Endothelial cell (in vitro differentiated cells): ENCODE measurements around the gene RPS25. TPM values are rescaled to one million over a fixed set of nuclear protein-coding genes. Genes with fewer than 3 reads are reported as not detected.

Source experiments
- DNase-seq: peaks from one replicate; pipeline ENCODE4 v3.0.0; 2021; ENCODE audit warnings: low spot score
- H3K27ac Mint-ChIP-seq: one replicate; pipeline ENCODE4 v1.8.0; 2021; ENCODE audit warnings: mixed read lengths, inconsistent platforms; ENCODE audit not compliant: unreplicated experiment
- H3K27me3 Mint-ChIP-seq: one replicate; pipeline ENCODE4 v1.8.0; 2021; ENCODE audit warnings: mild to moderate bottlenecking, moderate library complexity, mixed read lengths, inconsistent platforms; ENCODE audit not compliant: unreplicated experiment
- H3K36me3 Mint-ChIP-seq: one replicate; pipeline ENCODE4 v1.8.0; 2021; ENCODE audit warnings: mild to moderate bottlenecking, low read depth, mixed read lengths, inconsistent platforms; ENCODE audit not compliant: unreplicated experiment
- H3K4me1 Mint-ChIP-seq: one replicate; pipeline ENCODE4 v1.8.0; 2021; ENCODE audit warnings: mild to moderate bottlenecking, mixed read lengths, inconsistent platforms; ENCODE audit not compliant: unreplicated experiment
- H3K4me3 Mint-ChIP-seq: one replicate; pipeline ENCODE4 v1.8.0; 2021; ENCODE audit warnings: mild to moderate bottlenecking, mixed read lengths, inconsistent platforms; ENCODE audit not compliant: unreplicated experiment
- H3K9me3 Mint-ChIP-seq: one replicate; pipeline ENCODE4 v1.8.0; 2021; ENCODE audit warnings: mixed read lengths, inconsistent platforms; ENCODE audit not compliant: unreplicated experiment
- CTCF ChIP-seq: fragments of 200-600 bp; sonication (generic); IDR thresholded peaks from one replicate; pipeline ENCODE4 v1.5.0; 2021; ENCODE audit warnings: antibody characterized with exemption; ENCODE audit not compliant: unreplicated experiment
- total RNA-seq: library from RNA; stranded (reverse); fragmentation: NEBNext Ultra II Directional; extraction: Animal tissue kit (Norgen Biotek cat#: 25700); gene quantifications from one replicate; pipeline ENCODE4 v1.2.1, GENCODE V29; 2021; ENCODE audit not compliant: unreplicated experiment

The RPS25 gene
- total RNA-seq, 1 donor from 2014 or later, result 1,293 TPM

- no peak for TF ChIP-seq CTCF
- peaks cover 23% of the 10 kb centered on the region for H3K36me3 Mint-ChIP-seq
- H3K4me1 Mint-ChIP-seq, result peaks cover 35% of the 10 kb centered on the region
- no peak for DNase-seq
- H3K27me3 Mint-ChIP-seq, result peaks cover 3% of the 10 kb centered on the region
- no peak overlapping the region for H3K27ac Mint-ChIP-seq
- H3K9me3 Mint-ChIP-seq, result no peaks in the 10 kb centered on the region
- no peak overlapping the region for H3K4me3 Mint-ChIP-seq
These were observed 8.8 kb upstream of the RPS25 start for GRCh38 chr11:119026970-119027369.

DNA sequence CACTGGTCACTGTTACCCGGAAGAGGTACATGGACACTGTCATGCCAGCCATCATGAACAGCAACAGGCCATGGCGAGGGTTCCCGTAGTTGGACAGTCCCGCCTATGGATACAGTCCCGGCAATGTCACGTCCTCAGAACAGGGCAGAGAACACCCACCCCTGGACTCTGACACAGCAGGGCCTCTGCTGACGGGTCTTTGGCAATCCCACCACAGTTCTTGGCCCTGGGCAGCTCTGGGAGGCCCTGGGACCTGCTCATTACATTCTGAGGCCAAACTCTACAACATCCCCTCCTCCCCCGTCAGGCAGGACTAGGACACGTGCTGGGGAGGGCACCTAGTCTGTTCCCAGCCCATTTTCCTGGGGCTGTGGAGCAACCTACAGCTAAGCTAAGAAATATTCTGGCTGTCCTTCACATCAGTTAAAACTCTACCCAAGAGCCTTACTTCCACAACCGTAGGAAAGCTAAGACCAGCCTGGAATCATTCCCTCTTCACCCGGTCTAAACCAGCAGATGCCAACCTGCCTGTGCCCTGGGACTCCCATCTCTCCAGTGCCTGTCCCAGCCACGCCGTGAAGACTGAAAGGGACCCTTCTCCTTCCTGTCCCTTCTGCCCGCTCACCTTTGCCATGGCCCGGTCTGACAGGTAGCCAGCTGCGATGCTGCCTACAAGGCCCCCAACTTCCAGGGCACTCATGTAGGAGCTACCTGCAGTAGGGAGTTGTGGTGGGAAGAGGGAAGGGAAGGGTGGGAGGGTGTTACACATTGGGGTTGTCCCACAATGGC, 8.0 kb upstream of the RPS25 start:
- H3K4me1 Mint-ChIP-seq, result peaks cover 35% of the 10 kb centered on the region
- DNase-seq, result no peak
- no peaks in the 10 kb centered on the region for H3K9me3 Mint-ChIP-seq
- peaks cover 23% of the 10 kb centered on the region for H3K36me3 Mint-ChIP-seq
- H3K27me3 Mint-ChIP-seq, result peaks cover 2% of the 10 kb centered on the region
- no peak overlapping the region for H3K4me3 Mint-ChIP-seq
- no peak overlapping the region for H3K27ac Mint-ChIP-seq
- TF ChIP-seq CTCF, result no peak

- no peak for TF ChIP-seq CTCF
- Mint-ChIP-seq H3K4me1 (peaks cover 35% of the 10 kb centered on the region), H3K9me3 (no peaks in the 10 kb centered on the region), H3K27ac (no peak overlapping the region), H3K27me3 (peaks cover 1% of the 10 kb centered on the region), H3K36me3 (peaks cover 23% of the 10 kb centered on the region), H3K4me3 (peak overlapping the region; percentile 17)
- DNase-seq, result no peak
These were observed 7.4 kb upstream of the RPS25 start for GRCh38 chr11:119025541-119025940.

GRCh38 chr11:119025099-119025473, 6.9 kb upstream of the RPS25 start:
- H3K27ac Mint-ChIP-seq, result no peak overlapping the region
- peaks cover 1% of the 10 kb centered on the region for H3K27me3 Mint-ChIP-seq
- TF ChIP-seq CTCF, result no peak
- no peaks in the 10 kb centered on the region for H3K9me3 Mint-ChIP-seq
- H3K4me1 Mint-ChIP-seq, result peaks cover 36% of the 10 kb centered on the region
- no peak for DNase-seq
- peaks cover 24% of the 10 kb centered on the region for H3K36me3 Mint-ChIP-seq
- H3K4me3 Mint-ChIP-seq, result peak overlapping the region; percentile 17

- Mint-ChIP-seq H3K27me3 (peaks cover 1% of the 10 kb centered on the region), H3K4me3 (peak overlapping the region; percentile 56), H3K9me3 (no peaks in the 10 kb centered on the region), H3K36me3 (peaks cover 29% of the 10 kb centered on the region), H3K4me1 (peaks cover 37% of the 10 kb centered on the region), H3K27ac (peak overlapping the region; percentile 22)
- DNase-seq, result no peak
- no peak for TF ChIP-seq CTCF
These were observed 6.4 kb upstream of the RPS25 start for GRCh38 chr11:119024430-119025098.
